Heart left ventricle (tissue), 16 donors: ENCODE results near the gene MAP6. TPM values are rescaled to one million over a fixed set of nuclear protein-coding genes. Genes with fewer than 3 reads are reported as not detected.

Source experiments
- ATAC-seq, 4 donors: fragments of 200-7000 bp; cut with Tn5 transposase; one replicate each; pipeline ENCODE4 v1.9.1; 2020 to 2022; ENCODE audit warnings: moderate library complexity in 4 of 4, mild to moderate bottlenecking in 3 of 4, moderate number of reproducible peaks in 1 of 4
- DNase-seq, 5 donors: peaks; one replicate each; pipeline ENCODE4 v3.0.0-alpha.2; 2020
- H3K27ac ChIP-seq, 12 donors: fragments of 200-600 bp; sonication (generic) in 4 of 12; one replicate each; pipeline versions ENCODE4 v1.5.0 to v1.8.0; 2016 to 2022; ENCODE audit warnings: mild to moderate bottlenecking in 2 of 12
- H3K27me3 ChIP-seq, 9 donors: fragments of 200-600 bp; sonication (generic) in 2 of 9; one replicate each; pipeline versions ENCODE4 v1.5.1 to v1.8.0; 2016 to 2022; ENCODE audit warnings: mild to moderate bottlenecking in 3 of 9
- H3K36me3 ChIP-seq, 9 donors: fragments of 200-600 bp; sonication (generic) in 2 of 9; one replicate each; pipeline versions ENCODE4 v1.5.0 to v1.8.0; 2018 to 2022; ENCODE audit warnings: mild to moderate bottlenecking in 2 of 9
- H3K4me1 ChIP-seq, 12 donors: fragments of 200-600 bp; sonication (generic) in 4 of 12; one replicate each; pipeline versions ENCODE4 v1.5.0 to v1.8.0; 2016 to 2022; ENCODE audit warnings: mild to moderate bottlenecking in 3 of 12
- H3K4me3 ChIP-seq, 12 donors: fragments of 200-600 bp; sonication (generic) in 4 of 12; one replicate each; pipeline versions ENCODE4 v1.5.0 to v1.8.0; 2017 to 2022; ENCODE audit warnings: mild to moderate bottlenecking in 9 of 12, moderate library complexity in 4 of 12
- H3K9me3 ChIP-seq, 12 donors: fragments of 200-600 bp; sonication (generic) in 4 of 12; one replicate each; pipeline versions ENCODE4 v1.5.0 to v1.8.0; 2016 to 2022; ENCODE audit warnings: mild to moderate bottlenecking in 1 of 12
- CTCF ChIP-seq, 12 donors: fragments of 200-600 bp; sonication (generic) in 4 of 12; IDR thresholded peaks; one replicate each; pipeline versions ENCODE4 v1.5.0 to v1.8.0; 2018 to 2022; ENCODE audit warnings: antibody characterized with exemption in 12 of 12, mild to moderate bottlenecking in 5 of 12
- POLR2A ChIP-seq, 2 donors: fragments of 450-650 bp; IDR thresholded peaks; one replicate each; pipeline ENCODE4 v1.6.1; 2017; ENCODE audit warnings: antibody characterized with exemption in 2 of 2, mild to moderate bottlenecking in 2 of 2, moderate library complexity in 2 of 2
- WGBS, 4 donors: extraction: QIAGEN DNeasy Blood & Tissue Kit in 2 of 4; methylation state at CpG; one replicate each; pipeline versions ENCODE4 v1.1.5 to v1.1.7; 2013 to 2018; 5-methylcytosine and 5-hydroxymethylcytosine counted together
- intact Hi-C, 10 donors: fragments of 100-400 bp; cut with DNase I; formaldehyde crosslinking; loops; one replicate each; pipeline versions ENCODE4 v1.11.1 to v1.14.2; 2022
- long read RNA-seq, 3 donors: library from polyadenylated mRNA; unstranded; transcript quantifications; one replicate each; pipeline ENCODE4 v2.0.0, GENCODE V29; 2020 to 2021
- polyA plus RNA-seq, 2 donors: library from polyadenylated mRNA; stranded (reverse); fragments of 200-250 nt; gene quantifications; one replicate each; pipeline ENCODE4 v1.2.3, GENCODE V29; 2013
- total RNA-seq, 9 donors: library from RNA; depleted of rRNA in 2 of 9; stranded (reverse); fragments of >200 nt in 2 of 9; fragmentation: NEBNext Ultra II Directional in 3 of 9; extraction: Animal tissue kit (Norgen Biotek cat#: 25700) in 3 of 9; gene quantifications; one replicate each; pipeline versions ENCODE4 v1.1.0 to v1.2.4, GENCODE V29; 2016 to 2023
- donor health status: ischemic (EF 13 %, LVEDD 7.1; RV severe dilation, severe dysfunction).
- donor health status: healthy with polysubstance abuse.
- donor health status: DM: no; HTN: yes; CAD: no.
- donor health status: DM: no; HTN: no; CAD: no.
- donor health status: ischemic (EF 25% LVEDD 6.9; RV normal size, moderate dysfunction).
- donor health status: ischemic (EF 25% LVEDD 5.7; RV mildly dilated, moderate dysfunction).
- donor health status: healthy.
- donor health status: DM: yes; HTN: yes; CAD: no.
- donor health status: ischemic (EF 35%, LVEDD 5.7; RV mildly dilated, moderate dysfunction).
- donor health status: nonischemic (EF 11% LVEDD 7.7; RV severe dilation, severe dysfunction).
- donor health status: DM: yes; HTN: yes; CAD: no.
- donor health status: PGD.
- donor health status: ischemic (EF 29% LVEDD 5.4; RV normal size, mild dysfunction).
- donor health status: nonischemic (EF 23%, LVEDD 6.1; RV moderate dilation, normal function).

MAP6 gene
- total RNA-seq (10 to 100 TPM in 1 of 9 donors, 1 to 10 TPM in 8; 3.0 to 10.0 (median 5.4) TPM), polyA plus RNA-seq (1 to 10 TPM in 1 of 2 donors, under 1 TPM in 1; 0.98 to 2.0 TPM)
- long read RNA-seq, donor 1, full-length matches to known transcripts: 12 of 13 reads
- long read RNA-seq, donor 1, partial matches to known transcripts: 0 of 13 reads
- long read RNA-seq, donor 1, other reads (novel, unspliced or antisense): 1 of 13 reads
- long read RNA-seq, donor 2, partial matches to known transcripts: 1 of 3 reads
- long read RNA-seq, donor 2, other reads (novel, unspliced or antisense): 1 of 3 reads
- long read RNA-seq, donor 3, full-length matches to known transcripts: 3 of 3 reads
- long read RNA-seq, donor 3, partial matches to known transcripts: 0 of 3 reads
- long read RNA-seq, donor 3, other reads (novel, unspliced or antisense): 0 of 3 reads

DNA sequence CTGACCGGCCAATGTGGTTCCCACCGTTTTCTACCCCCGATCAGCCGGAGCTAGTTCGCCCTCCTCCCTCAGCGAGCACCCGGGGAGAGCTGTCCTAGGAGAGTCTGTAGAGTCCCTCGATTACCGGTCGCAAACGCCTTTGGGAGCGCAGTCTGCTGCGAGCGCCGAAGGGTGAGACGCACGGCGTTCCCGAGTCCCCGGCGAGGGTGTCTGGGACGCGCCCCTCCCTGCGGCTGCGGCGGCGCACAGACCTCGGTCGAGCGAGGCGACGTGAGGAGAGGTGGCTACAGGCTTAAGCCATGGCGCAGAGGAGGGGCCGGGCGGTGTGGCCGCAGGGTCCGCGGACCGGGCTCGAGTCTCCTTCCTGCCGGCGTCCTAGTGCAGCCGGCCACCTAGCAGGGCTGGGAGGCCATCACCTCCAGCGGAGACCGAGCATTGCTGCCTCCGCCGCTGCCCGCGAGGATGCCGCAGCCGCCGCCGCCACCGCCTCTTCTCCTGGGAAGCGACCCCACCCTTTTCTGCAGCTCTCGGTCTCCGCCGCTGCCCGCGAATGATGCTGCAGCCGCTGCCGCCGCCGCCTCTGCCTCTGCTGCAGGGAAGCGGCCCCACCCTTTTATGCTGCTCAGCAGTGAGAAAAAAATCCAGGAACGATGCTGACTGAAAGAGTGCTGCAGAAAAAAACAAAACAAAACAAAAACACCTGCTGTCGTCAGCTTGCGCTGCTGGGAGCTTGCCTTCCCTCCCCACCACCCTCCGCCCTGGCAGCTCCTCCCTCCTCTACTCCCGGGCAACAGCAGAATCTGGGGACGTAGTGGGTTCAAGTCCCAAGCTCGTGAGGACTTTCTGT lies at the start of gene MAP6:
Gene MAP6, minus strand, starts transcription at position 588 of the 847 bp plus-strand sequence. CDS start 669 bp downstream, outside the sequence.
- H3K4me1 ChIP-seq: peaks cover 3 to 24% (median 12%) of the 10 kb centered on the region in 12 donors
- H3K9me3 ChIP-seq: no peaks in the 10 kb centered on the region
- peak within 1 kb of the TSS; percentile 41 to 82 (median 65) for H3K4me3 ChIP-seq
- ATAC-seq: peak in 3 of 4 donors; percentile 45 to 49 (median 47)
- TF ChIP-seq POLR2A (IDR thresholded peaks at IDR 0.05): no peak
- H3K27me3 ChIP-seq: peaks cover 0 to 62% (median 3%) of the 10 kb centered on the region in 9 donors
- peak; percentile 21 to 67 (median 29) for DNase-seq
- intact Hi-C loops: loop anchor here in 2 of 10 donors (5.0 kb wide), 2 partner anchors 76 to 121 kb away; no protein-coding TSS in a partner anchor
- 2 to 4% (median 3%) methylated on average over 34 to 72 of the region's 72 CpGs for WGBS, 4 donors
- H3K36me3 ChIP-seq: no peaks in the 10 kb centered on the region
- H3K27ac ChIP-seq: peak within 1 kb of the TSS in 7 of 12 donors; percentile 11 to 76 (median 55)

- peak in 3 of 5 donors; percentile 53 to 65 (median 55) for DNase-seq
- intact Hi-C loops: loop anchor here in 4 of 10 donors (5.0 to 10.0 kb wide), 3 partner anchors 47 to 597 kb away; partner anchors contain the start of gene DGAT2 (in 1 of the 4)
- Histone ChIP-seq H3K36me3 (no peaks in the 10 kb centered on the region), H3K4me3 (no peak within 1 kb of the TSS), H3K4me1 (peaks cover 0 to 13% (median 0%) of the 10 kb centered on the region in 12 donors), H3K27ac (no peak within 1 kb of the TSS), H3K9me3 (no peaks in the 10 kb centered on the region), H3K27me3 (no peaks in the 10 kb centered on the region)
- TF ChIP-seq POLR2A (IDR thresholded peaks at IDR 0.05) (no peak), CTCF (IDR thresholded peaks at IDR 0.05) (no peak)
- ATAC-seq: peak; percentile 67 to 78 (median 70)
- 71 to 80% (median 77%) methylated on average over 11 to 13 of the region's 13 CpGs for WGBS, 4 donors
Observed at GRCh38 chr11:75717608-75718418, 49.0 kb upstream of the MAP6 start, which contains the start of gene MOGAT2. TSS of gene MOGAT2 (plus strand) at chr11:75717838. CDS start at chr11:75717889, 51 bp downstream.

GRCh38 chr11:75716659-75717058 lies 47.8 kb upstream of the MAP6 start:
- no peaks in the 10 kb centered on the region for H3K9me3 ChIP-seq
- H3K27me3 ChIP-seq: no peaks in the 10 kb centered on the region
- no peak for ATAC-seq
- H3K27ac ChIP-seq: no peak overlapping the region
- H3K4me3 ChIP-seq: no peak overlapping the region
- TF ChIP-seq POLR2A (IDR thresholded peaks at IDR 0.05) (no peak), CTCF (IDR thresholded peaks at IDR 0.05) (no peak)
- intact Hi-C loops: loop anchor here in 4 of 10 donors (5.0 to 10.0 kb wide), 3 partner anchors 48 to 598 kb away; partner anchors contain the start of gene DGAT2 (in 1 of the 4)
- DNase-seq: no peak
- H3K4me1 ChIP-seq: peaks cover 0 to 13% (median 0%) of the 10 kb centered on the region in 12 donors
- H3K36me3 ChIP-seq: no peaks in the 10 kb centered on the region
- WGBS, 4 donors: 64 to 79% (median 74%) methylated on average over 3 of the region's 3 CpGs

GRCh38 chr11:75715688-75716087 lies 46.9 kb upstream of the MAP6 start:
- Histone ChIP-seq H3K4me1 (peaks cover 0 to 13% (median 0%) of the 10 kb centered on the region in 12 donors), H3K27ac (no peak overlapping the region), H3K36me3 (no peaks in the 10 kb centered on the region), H3K9me3 (no peaks in the 10 kb centered on the region), H3K27me3 (no peaks in the 10 kb centered on the region), H3K4me3 (no peak overlapping the region)
- intact Hi-C loops: loop anchor here in 4 of 10 donors (5.0 to 10.0 kb wide), 3 partner anchors 49 to 599 kb away; partner anchors contain the start of gene DGAT2 (in 1 of the 4)
- ATAC-seq (no peak), DNase-seq (no peak)
- no peak for TF ChIP-seq POLR2A (IDR thresholded peaks at IDR 0.05)
- 83 to 92% (median 89%) methylated on average over 2 of the region's 2 CpGs for WGBS, 4 donors
